OCI-LY1 (cell line): Measurements from ENCODE around the gene GRP.

Experiments
- H2AFZ ChIP-seq: fragments of 200-600 bp; sonication (generic), shearing (Covaris generic); 2 replicates; pipeline ENCODE4 v1.6.0; 2014; ENCODE audit warnings: antibody characterized with exemption, mild to moderate bottlenecking, low read length
- H3F3A ChIP-seq: fragments of 200-600 bp; sonication (generic), shearing (Covaris generic); 2 replicates; pipeline ENCODE4 v1.6.0; 2014; ENCODE audit warnings: mild to moderate bottlenecking, antibody characterized with exemption, low read length, moderate library complexity; ENCODE audit not compliant: insufficient read depth
- H3K27ac ChIP-seq: fragments of 200-600 bp; sonication (generic); 2 replicates; pipeline ENCODE4 v1.5.1; 2014; ENCODE audit warnings: low read length, mixed run types, mild to moderate bottlenecking, low read depth; ENCODE audit not compliant: poor library complexity, severe bottlenecking
- H3K27me3 ChIP-seq: fragments of 200-600 bp; sonication (generic); 2 replicates; pipeline ENCODE4 v1.6.0; 2014; ENCODE audit warnings: antibody characterized with exemption, mild to moderate bottlenecking, low read length, moderate library complexity; ENCODE audit not compliant: insufficient read depth
- H3K36me3 ChIP-seq: fragments of 200-600 bp; sonication (generic); 2 replicates; pipeline ENCODE4 v1.6.1; 2014; ENCODE audit warnings: mild to moderate bottlenecking, antibody characterized with exemption, low read length, moderate library complexity, mixed read lengths; ENCODE audit not compliant: insufficient read depth
- H3K4me1 ChIP-seq: fragments of 200-600 bp; sonication (generic); 2 replicates; pipeline ENCODE4 v1.5.1; 2014; ENCODE audit warnings: mild to moderate bottlenecking, low read length, moderate library complexity; ENCODE audit not compliant: insufficient read depth, severe bottlenecking
- H3K4me2 ChIP-seq: fragments of 200-600 bp; sonication (generic), shearing (Covaris generic); 2 replicates; pipeline ENCODE4 v1.6.1; 2014; ENCODE audit warnings: low read length
- H3K4me3 ChIP-seq: fragments of 200-600 bp; sonication (generic); 2 replicates; pipeline ENCODE4 v1.5.1; 2014; ENCODE audit warnings: low read length, low read depth, mild to moderate bottlenecking, mixed read lengths; ENCODE audit not compliant: poor library complexity, severe bottlenecking
- H3K79me2 ChIP-seq: fragments of 200-600 bp; shearing (Covaris generic); 2 replicates; pipeline ENCODE4 v1.6.1; 2016; ENCODE audit warnings: mixed run types, low read length, mixed read lengths; ENCODE audit not compliant: insufficient read depth
- H3K9ac ChIP-seq: fragments of 200-600 bp; sonication (generic), shearing (Covaris generic); 2 replicates; pipeline ENCODE4 v1.6.1; 2014; ENCODE audit warnings: mild to moderate bottlenecking, low read length, mixed read lengths
- H3K9me2 ChIP-seq: fragments of 200-600 bp; sonication (generic), shearing (Covaris generic); 2 replicates; pipeline ENCODE4 v1.6.1; 2014; ENCODE audit warnings: low read depth, mild to moderate bottlenecking, low read length, mixed read lengths
- H3K9me3 ChIP-seq: fragments of 200-600 bp; shearing (Covaris generic); 2 replicates; pipeline ENCODE4 v1.6.1; 2014; ENCODE audit warnings: low read length, mixed read lengths
- H4K20me1 ChIP-seq: fragments of 200-600 bp; sonication (generic), shearing (Covaris generic); 2 replicates; pipeline ENCODE4 v1.6.0; 2016; ENCODE audit warnings: mild to moderate bottlenecking, low read length; ENCODE audit not compliant: insufficient read depth
- EZH2 ChIP-seq: fragments of 200-600 bp; sonication (generic), shearing (Covaris generic); IDR thresholded peaks from 2 replicates; pipeline ENCODE4 v1.8.0; 2017; ENCODE audit warnings: borderline replicate concordance, mixed run types, mild to moderate bottlenecking, antibody characterized with exemption, low read length, moderate library complexity, mixed read lengths
- TF ChIP-seq, protein P1 (sequence below): fragments of 200-600 bp; sonication (generic), shearing (Covaris generic); IDR thresholded peaks from 2 replicates; pipeline ENCODE4 v1.5.1; 2017; ENCODE audit warnings: mild to moderate bottlenecking, antibody characterized with exemption, low read length, moderate library complexity, mixed read lengths

Gene GRP

DNA sequence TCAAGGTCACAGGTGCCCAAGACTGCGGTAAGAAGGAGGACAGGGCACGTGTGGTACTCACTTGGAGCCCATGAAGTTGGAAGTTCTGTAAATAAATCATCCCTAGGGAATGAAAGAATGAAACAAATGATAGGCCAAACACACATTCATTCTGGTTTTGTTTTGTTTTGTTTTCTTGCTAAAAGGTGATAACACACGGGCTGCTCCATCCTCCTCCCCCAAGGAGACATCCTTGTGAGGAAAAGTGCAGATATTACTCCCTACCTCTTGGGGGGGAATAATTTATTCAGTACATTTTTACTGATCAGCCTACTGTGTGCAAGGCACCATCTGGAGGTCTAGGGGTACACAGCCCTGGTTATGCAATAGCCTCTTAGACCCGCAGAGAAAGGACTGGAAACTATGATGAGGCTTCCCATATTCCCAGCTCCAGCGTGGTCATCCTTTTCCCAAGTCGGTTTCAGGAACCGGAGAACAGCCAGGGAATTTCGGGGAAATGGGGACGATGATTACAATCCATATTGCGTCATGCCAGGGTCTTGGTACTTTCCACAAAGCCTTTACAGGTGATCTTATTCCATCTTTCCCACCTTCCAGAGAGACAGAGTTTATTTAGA, 47.0 kb downstream of the GRP start:
- Histone ChIP-seq H3K27me3 (0 out of 2 replicates have a peak, but pooled peaks cover 3% of the 10 kb centered on the region), H3K9me3 (no peaks in the 10 kb centered on the region)

DNA sequence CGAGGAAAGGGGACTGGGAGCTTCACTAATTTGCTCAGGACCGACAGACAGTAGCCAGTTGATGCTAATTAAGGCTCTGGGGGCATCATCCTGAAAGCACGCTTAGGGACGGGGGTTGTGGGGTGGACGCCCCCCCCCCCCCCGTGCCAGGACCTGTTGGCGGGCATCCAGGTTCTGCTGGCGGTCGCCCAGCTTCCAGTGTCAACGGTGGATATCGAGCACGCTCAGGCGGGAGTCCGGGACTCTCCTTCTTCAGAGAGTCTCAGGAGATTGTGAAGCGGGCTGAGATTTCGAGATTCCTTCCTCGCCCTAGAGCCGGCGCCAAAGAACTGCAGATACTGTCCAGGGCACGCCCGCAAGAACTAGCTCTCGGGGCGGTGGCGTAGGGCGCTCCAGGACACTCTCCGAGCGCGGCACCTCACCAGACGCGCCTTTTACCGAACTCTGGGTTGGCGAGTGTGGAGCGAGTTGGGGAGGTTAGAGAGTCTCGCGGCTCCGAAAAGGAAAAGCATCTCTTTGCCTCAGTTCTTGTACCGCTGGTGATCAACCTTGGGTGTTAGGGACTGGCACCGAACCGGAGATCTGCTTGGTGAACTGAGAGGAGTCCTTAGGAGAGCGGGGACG, 47.7 kb downstream of the GRP start:
- no peaks in the 10 kb centered on the region for H3K79me2 ChIP-seq
- no peaks in the 10 kb centered on the region for H3F3A ChIP-seq
- no peak overlapping the region for H3K4me2 ChIP-seq
- H3K9me3 ChIP-seq = no peaks in the 10 kb centered on the region
- no peak overlapping the region for H3K9ac ChIP-seq
- no peaks in the 10 kb centered on the region for H3K36me3 ChIP-seq
- 0 out of 2 replicates have a peak, but pooled peaks cover 3% of the 10 kb centered on the region for H3K27me3 ChIP-seq
- TF ChIP-seq EZH2 = no peak
- no peak overlapping the region for H3K27ac ChIP-seq
- no peak overlapping the region for H3K4me3 ChIP-seq
- no peak overlapping the region for H2AFZ ChIP-seq
- no peaks in the 10 kb centered on the region for H4K20me1 ChIP-seq
- peaks cover 6% of the 10 kb centered on the region for H3K4me1 ChIP-seq
- H3K9me2 ChIP-seq = no peaks in the 10 kb centered on the region

More for the DNA sequence above, 47.0 kb downstream of the GRP start:
- no peaks in the 10 kb centered on the region for H3K9me2 ChIP-seq
- H3K36me3 ChIP-seq = no peaks in the 10 kb centered on the region
- H2AFZ ChIP-seq = no peak overlapping the region
- TF ChIP-seq, protein P1, sequence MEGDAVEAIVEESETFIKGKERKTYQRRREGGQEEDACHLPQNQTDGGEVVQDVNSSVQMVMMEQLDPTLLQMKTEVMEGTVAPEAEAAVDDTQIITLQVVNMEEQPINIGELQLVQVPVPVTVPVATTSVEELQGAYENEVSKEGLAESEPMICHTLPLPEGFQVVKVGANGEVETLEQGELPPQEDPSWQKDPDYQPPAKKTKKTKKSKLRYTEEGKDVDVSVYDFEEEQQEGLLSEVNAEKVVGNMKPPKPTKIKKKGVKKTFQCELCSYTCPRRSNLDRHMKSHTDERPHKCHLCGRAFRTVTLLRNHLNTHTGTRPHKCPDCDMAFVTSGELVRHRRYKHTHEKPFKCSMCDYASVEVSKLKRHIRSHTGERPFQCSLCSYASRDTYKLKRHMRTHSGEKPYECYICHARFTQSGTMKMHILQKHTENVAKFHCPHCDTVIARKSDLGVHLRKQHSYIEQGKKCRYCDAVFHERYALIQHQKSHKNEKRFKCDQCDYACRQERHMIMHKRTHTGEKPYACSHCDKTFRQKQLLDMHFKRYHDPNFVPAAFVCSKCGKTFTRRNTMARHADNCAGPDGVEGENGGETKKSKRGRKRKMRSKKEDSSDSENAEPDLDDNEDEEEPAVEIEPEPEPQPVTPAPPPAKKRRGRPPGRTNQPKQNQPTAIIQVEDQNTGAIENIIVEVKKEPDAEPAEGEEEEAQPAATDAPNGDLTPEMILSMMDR = no peak
- TF ChIP-seq EZH2 = no peak
- no peak overlapping the region for H3K9ac ChIP-seq
- peaks cover 6% of the 10 kb centered on the region for H3K4me1 ChIP-seq
- no peak overlapping the region for H3K4me3 ChIP-seq
- no peak overlapping the region for H3K27ac ChIP-seq
- no peaks in the 10 kb centered on the region for H3F3A ChIP-seq
- H4K20me1 ChIP-seq = no peaks in the 10 kb centered on the region
- no peak overlapping the region for H3K4me2 ChIP-seq
- H3K79me2 ChIP-seq = no peaks in the 10 kb centered on the region

DNA sequence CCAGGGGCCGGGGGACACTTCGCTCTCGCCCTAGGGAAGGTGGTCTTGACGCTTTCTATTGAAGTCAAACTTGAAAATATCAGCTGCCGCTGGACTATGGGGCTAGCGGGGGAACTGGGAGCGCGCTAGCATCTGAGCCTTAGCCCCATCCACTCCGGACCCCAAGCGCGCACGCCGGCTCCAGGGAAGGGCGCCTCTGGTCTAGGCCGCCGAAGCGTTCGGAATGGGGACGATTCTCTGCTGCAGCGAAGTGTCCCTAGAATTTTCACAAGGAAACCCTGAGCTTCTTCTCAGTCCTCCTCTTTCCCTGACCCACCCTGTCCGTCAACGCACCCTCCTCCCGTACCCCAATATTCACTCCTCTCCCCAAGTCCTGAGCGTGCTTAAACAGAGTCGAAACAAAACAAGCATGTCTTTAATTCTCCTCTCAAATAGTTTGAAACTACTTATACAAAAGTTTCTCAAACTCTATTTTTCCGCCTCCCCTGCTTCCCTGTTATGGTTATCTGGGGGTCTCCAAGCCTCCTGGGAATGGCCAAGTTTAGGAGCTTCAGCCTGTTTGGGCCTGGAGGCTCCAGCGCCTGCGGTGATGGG, 48.3 kb downstream of the GRP start:
- no peaks in the 10 kb centered on the region for H3K9me2 ChIP-seq
- TF ChIP-seq, protein P1 = no peak
- TF ChIP-seq EZH2 = no peak
- H3K4me3 ChIP-seq = no peak overlapping the region
- H2AFZ ChIP-seq = no peak overlapping the region
- H3K9me3 ChIP-seq = no peaks in the 10 kb centered on the region
- H3K4me2 ChIP-seq = no peak overlapping the region
- H3K4me1 ChIP-seq = peaks cover 6% of the 10 kb centered on the region
- no peaks in the 10 kb centered on the region for H3F3A ChIP-seq
- no peaks in the 10 kb centered on the region for H4K20me1 ChIP-seq
- H3K36me3 ChIP-seq = no peaks in the 10 kb centered on the region
- H3K9ac ChIP-seq = no peak overlapping the region
- H3K27ac ChIP-seq = no peak overlapping the region
- 0 out of 2 replicates have a peak, but pooled peaks cover 3% of the 10 kb centered on the region for H3K27me3 ChIP-seq
- no peaks in the 10 kb centered on the region for H3K79me2 ChIP-seq
